ENCODE measurements around the gene AARS1.
"Not testable (repeated sequence)": the region's sequence is repeated elsewhere in the genome, so short reads cannot be mapped to it uniquely, and the experiment has no call there.

GRCh38 chr16:70204010-70204409 lies 85.3 kb downstream of the AARS1 start:
- not testable (repeated sequence) for TF ChIP-seq PRDM4 (tag by site-specific recombination; IDR thresholded peaks at IDR 0.05); ZNF24 (tag by site-specific recombination; IDR thresholded peaks at IDR 0.05); ZFP3 (tag by site-specific recombination; IDR thresholded peaks at IDR 0.05; ENCODE audit: low read depth); ZNF558 (tag by site-specific recombination; IDR thresholded peaks at IDR 0.05); ZBTB20 (tag by site-specific recombination; IDR thresholded peaks at IDR 0.05); CTCF (tag by site-specific recombination; IDR thresholded peaks at IDR 0.05); GLI4 (tag by site-specific recombination; IDR thresholded peaks at IDR 0.05); ZNF155 (tag by site-specific recombination; IDR thresholded peaks at IDR 0.05); ZNF362 (tag by site-specific recombination; IDR thresholded peaks at IDR 0.05); REST (tag by site-specific recombination; IDR thresholded peaks at IDR 0.05); ZSCAN18 (tag by site-specific recombination; IDR thresholded peaks at IDR 0.05); ZNF514 (tag by site-specific recombination; IDR thresholded peaks at IDR 0.05)

Data from HEK293 (cell line).